IMR-90 (cell line): ENCODE measurements around the gene AKR1C8. TPM values are rescaled to one million over a fixed set of nuclear protein-coding genes. Genes with fewer than 3 reads are reported as not detected.

Experiments used
- ATAC-seq: fragments of 200-7000 bp; cut with Tn5 transposase; 2 replicates; pipeline ENCODE4 v1.9.1; 2020; ENCODE audit warnings: low read depth, mild to moderate bottlenecking, moderate library complexity
- BruUV-seq: library from RNA; stranded (reverse); fragments of 400-500 nt; replicated peaks from 2 replicates; lab custom pipeline; 2021; lab: Mats Ljungman, UMichigan
- CTCF ChIA-PET: fragments of 300-600 bp; formaldehyde crosslinking; extraction: SDS; loops from one replicate; lab custom pipeline; 2021; ENCODE audit warnings: antibody characterized with exemption; lab: Yijun Ruan, JAX
- POLR2A ChIA-PET: fragments of 300-600 bp; sonication (Branson Sonifier 250); formaldehyde crosslinking; loops from one replicate; lab custom pipeline; 2022; ENCODE audit warnings: antibody characterized with exemption; ENCODE audit not compliant: unreplicated experiment; lab: Charles Lee
- DNase-seq: peaks from one replicate; pipeline ENCODE4 v3.0.0; 2013
- H2AFZ ChIP-seq: replicated peaks from 2 replicates; pipeline ENCODE3; 2013; ENCODE audit warnings: low read length, mild to moderate bottlenecking; ENCODE audit not compliant: poor library complexity
- H2AK5ac ChIP-seq: 2 replicates; pipeline ENCODE4 v1.6.1; 2013; ENCODE audit warnings: low read depth, low read length, inconsistent platforms
- H2AK9ac ChIP-seq: replicated peaks from 2 replicates; pipeline ENCODE3; 2013; ENCODE audit warnings: mild to moderate bottlenecking, low read depth, low read length, moderate library complexity; ENCODE audit not compliant: poor library complexity
- H2BK120ac ChIP-seq: 2 replicates; pipeline ENCODE4 v1.6.1; 2013; ENCODE audit warnings: low read depth, low read length, inconsistent platforms
- H2BK15ac ChIP-seq: 3 replicates; pipeline ENCODE4 v1.6.1; 2013; ENCODE audit warnings: low read depth, low read length, inconsistent platforms
- H2BK20ac ChIP-seq: 2 replicates; pipeline ENCODE4 v1.6.1; 2013; ENCODE audit warnings: low read depth, mild to moderate bottlenecking, inconsistent platforms, low read length, moderate library complexity
- H2BK5ac ChIP-seq: 2 replicates; pipeline ENCODE4 v1.6.1; 2013; ENCODE audit warnings: mild to moderate bottlenecking, low read depth, low read length, inconsistent platforms; ENCODE audit not compliant: poor library complexity, severe bottlenecking
- H3K14ac ChIP-seq: replicated peaks from 2 replicates; pipeline ENCODE4 v1.6.1; 2013; ENCODE audit warnings: low read depth, low read length, inconsistent platforms
- H3K18ac ChIP-seq: 2 replicates; pipeline ENCODE4 v1.6.1; 2013; ENCODE audit warnings: low read depth, low read length, control low read depth
- H3K23ac ChIP-seq: 2 replicates; pipeline ENCODE4 v1.6.1; 2013; ENCODE audit warnings: low read depth, low read length, inconsistent platforms
- H3K27ac ChIP-seq: 2 replicates; pipeline ENCODE4 v1.5.1; 2013; ENCODE audit warnings: mild to moderate bottlenecking, control low read depth, low read length; ENCODE audit not compliant: insufficient read depth
- H3K27me3 ChIP-seq: 2 replicates; pipeline ENCODE4 v1.6.1; 2013; ENCODE audit warnings: low read length; ENCODE audit not compliant: control insufficient read depth, insufficient read depth
- H3K36me3 ChIP-seq: 2 replicates; pipeline ENCODE4 v1.6.1; 2013; ENCODE audit warnings: low read length, mixed read lengths; ENCODE audit not compliant: control insufficient read depth, insufficient read depth
- H3K4ac ChIP-seq: 2 replicates; pipeline ENCODE4 v1.6.1; 2013; ENCODE audit warnings: low read depth, low read length, inconsistent platforms
- H3K4me1 ChIP-seq: 2 replicates; pipeline ENCODE4 v1.6.1; 2013; ENCODE audit warnings: low read length, mixed read lengths; ENCODE audit not compliant: control insufficient read depth, insufficient read depth
- H3K4me2 ChIP-seq: 2 replicates; pipeline ENCODE4 v1.6.1; 2013; ENCODE audit warnings: low read depth, mild to moderate bottlenecking, control low read depth, low read length, moderate library complexity
- H3K4me3 ChIP-seq: 2 replicates; pipeline ENCODE4 v1.5.1; 2013; ENCODE audit warnings: low read depth, mild to moderate bottlenecking, control low read depth, low read length, moderate library complexity; ENCODE audit not compliant: insufficient read depth
- H3K56ac ChIP-seq: 2 replicates; pipeline ENCODE4 v1.6.1; 2013; ENCODE audit warnings: low read length, inconsistent platforms; ENCODE audit not compliant: insufficient read depth; ENCODE audit errors: extremely low read depth
- H3K79me1 ChIP-seq, 2 experiments: 2 replicates each; pipeline ENCODE4 v1.6.1; 2013; ENCODE audit warnings: low read length in 2 of 2, inconsistent platforms in 1 of 2, low read depth in 1 of 2
- H3K9ac ChIP-seq: 2 replicates; pipeline ENCODE4 v1.6.1; 2013; ENCODE audit warnings: low read depth, low read length, control low read depth
- H3K9me1 ChIP-seq: 2 replicates; pipeline ENCODE4 v1.6.1; 2013; ENCODE audit warnings: low read length, inconsistent platforms; ENCODE audit not compliant: insufficient read depth
- H3K9me3 ChIP-seq: 2 replicates; pipeline ENCODE4 v1.6.1; 2013; ENCODE audit warnings: low read length; ENCODE audit not compliant: control insufficient read depth, insufficient read depth
- H4K20me1 ChIP-seq: 2 replicates; pipeline ENCODE4 v1.6.1; 2013; ENCODE audit warnings: low read length, inconsistent platforms; ENCODE audit not compliant: insufficient read depth
- H4K5ac ChIP-seq: 2 replicates; pipeline ENCODE4 v1.6.1; 2013; ENCODE audit warnings: mild to moderate bottlenecking, low read depth, low read length, control low read depth
- H4K8ac ChIP-seq, 2 experiments: 2 replicates each; pipeline ENCODE4 v1.6.1; 2013; ENCODE audit warnings: low read depth in 2 of 2, low read length in 2 of 2, control low read depth in 1 of 2, inconsistent platforms in 1 of 2
- H4K91ac ChIP-seq: 2 replicates; pipeline ENCODE4 v1.6.1; 2013; ENCODE audit warnings: low read depth, low read length, inconsistent platforms; ENCODE audit not compliant: insufficient read depth
- CEBPB ChIP-seq: IDR thresholded peaks from 2 replicates; pipeline ENCODE4 v1.6.1; 2012; ENCODE audit warnings: low read depth, low read length, improper control_type of control experiment
- CHD1 ChIP-seq: IDR thresholded peaks from 2 replicates; pipeline ENCODE4 v1.6.1; 2012; ENCODE audit warnings: low read depth, low read length, improper control_type of control experiment
- NFE2L2 ChIP-seq: fragments of 150-350 bp; IDR thresholded peaks from 2 replicates; pipeline ENCODE4 v1.6.1; 2016; ENCODE audit warnings: low read depth, mild to moderate bottlenecking, low read length
- RAD21 ChIP-seq: IDR thresholded peaks from 2 replicates; pipeline ENCODE4 v1.6.1; 2012; ENCODE audit warnings: low read length, improper control_type of control experiment
- whole genome bisulfite sequencing, 2 experiments: methylation state at CpG; one replicate each; pipeline versions ENCODE4 v1.1.5 to v1.1.7; 2013; ENCODE audit warnings: missing lambda C conversion rate in 2 of 2; ENCODE audit not compliant: insufficient read length in 1 of 2; ENCODE audit errors: extremely low coverage in 2 of 2; 5-methylcytosine and 5-hydroxymethylcytosine counted together
- dilution Hi-C: fragments of 300-500 bp; cut with HindIII; formaldehyde crosslinking; loops from one replicate; pipeline ENCODE4 v1.14.3; 2018; ENCODE audit warnings: low sequenced_read_pairs; ENCODE audit not compliant: unreplicated experiment
- in situ Hi-C: fragments of 300-500 bp; cut with MboI; formaldehyde crosslinking; loops from 3 replicates; pipeline ENCODE4 v1.14.3; 2019; ENCODE audit warnings: low sequenced_read_pairs, inconsistent platforms, mixed read lengths
- intact Hi-C: fragments of 100-400 bp; cut with micrococcal nuclease; formaldehyde crosslinking; loops from 2 replicates; pipeline ENCODE4 v1.10.0; 2022
- polyA plus RNA-seq, 3 experiments: library from polyadenylated mRNA; depleted of rRNA; stranded (reverse); fragments of >200 nt; gene quantifications; 2 replicates each; pipeline ENCODE4 v1.2.3, GENCODE V29; 2012; ENCODE audit warnings: low replicate concordance in 1 of 3
- total RNA-seq: library from RNA; depleted of rRNA; stranded (reverse); fragments of >200 nt; gene quantifications from 2 replicates; pipeline ENCODE4 v1.2.3, GENCODE V29; 2012
- TF ChIP-seq, protein P1 (sequence below): fragments of 150-350 bp; IDR thresholded peaks from 2 replicates; pipeline ENCODE4 v1.6.1; 2016; ENCODE audit warnings: low read depth, mild to moderate bottlenecking, low read length, moderate library complexity, borderline replicate concordance

AKR1C8 gene
- total and polyA plus RNA-seq, 2 of the 4 experiments (the other 2 are of a cell fraction), result not detected

DNA sequence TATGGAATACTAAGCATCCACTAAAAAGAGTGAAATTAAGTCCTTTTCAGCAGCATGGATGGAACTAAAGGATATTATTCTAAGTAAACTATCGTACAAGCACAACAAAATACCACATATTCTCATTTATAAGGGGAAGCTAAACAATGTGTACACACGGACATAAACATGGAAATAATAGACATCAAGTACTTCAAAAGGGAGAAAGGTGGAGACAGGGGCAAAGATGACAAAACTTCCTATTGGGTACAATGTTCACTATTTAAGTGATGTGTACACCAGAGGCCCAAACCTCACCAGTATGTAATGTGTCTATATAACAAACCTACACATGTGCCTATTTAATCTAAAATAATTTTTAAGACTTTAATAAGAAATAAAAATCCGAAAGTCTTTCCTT lies 9.5 kb upstream of the AKR1C8 start:
- H4K5ac ChIP-seq, result no peak overlapping the region
- H3K36me3 ChIP-seq, result no peaks in the 10 kb centered on the region
- H3K23ac ChIP-seq, result no peak overlapping the region
- BruUV-seq, result no TSS peak
- no peaks in the 10 kb centered on the region for H4K20me1 ChIP-seq
- no peak overlapping the region for H3K18ac ChIP-seq
- H2AFZ ChIP-seq, result no peak overlapping the region
- no peak overlapping the region for H2BK5ac ChIP-seq
- no peaks in the 10 kb centered on the region for H3K9me1 ChIP-seq
- no peak overlapping the region for H3K56ac ChIP-seq
- in situ Hi-C loops, result no loop called here
- dilution Hi-C loops, result no loop called here
- H3K4me3 ChIP-seq, result no peak overlapping the region
- no peaks in the 10 kb centered on the region for H3K27me3 ChIP-seq
- no peak overlapping the region for H3K4ac ChIP-seq
- no peak overlapping the region for H3K27ac ChIP-seq
- ChIA-PET POLR2A (no interaction called here), CTCF (no interaction called here)
- H2BK20ac ChIP-seq, result no peak overlapping the region
- no peak overlapping the region for H2BK15ac ChIP-seq
- no peak overlapping the region for H2AK9ac ChIP-seq
- H3K4me2 ChIP-seq, result no peak overlapping the region
- H3K4me1 ChIP-seq, result no peaks in the 10 kb centered on the region
- ATAC-seq (no peak), DNase-seq (no peak)
- no peak overlapping the region for H4K8ac ChIP-seq
- H3K79me1 ChIP-seq, result no peaks in the 10 kb centered on the region
- H3K9ac ChIP-seq, result no peak overlapping the region
- TF ChIP-seq, protein P1, sequence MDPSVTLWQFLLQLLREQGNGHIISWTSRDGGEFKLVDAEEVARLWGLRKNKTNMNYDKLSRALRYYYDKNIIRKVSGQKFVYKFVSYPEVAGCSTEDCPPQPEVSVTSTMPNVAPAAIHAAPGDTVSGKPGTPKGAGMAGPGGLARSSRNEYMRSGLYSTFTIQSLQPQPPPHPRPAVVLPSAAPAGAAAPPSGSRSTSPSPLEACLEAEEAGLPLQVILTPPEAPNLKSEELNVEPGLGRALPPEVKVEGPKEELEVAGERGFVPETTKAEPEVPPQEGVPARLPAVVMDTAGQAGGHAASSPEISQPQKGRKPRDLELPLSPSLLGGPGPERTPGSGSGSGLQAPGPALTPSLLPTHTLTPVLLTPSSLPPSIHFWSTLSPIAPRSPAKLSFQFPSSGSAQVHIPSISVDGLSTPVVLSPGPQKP, result no peak
- TF ChIP-seq CEBPB, result no peak
- no peak for TF ChIP-seq NFE2L2
- no peak for TF ChIP-seq RAD21
- no peak for TF ChIP-seq CHD1
- H3K9me3 ChIP-seq, result no peaks in the 10 kb centered on the region
- H3K14ac ChIP-seq, result no peak overlapping the region
- intact Hi-C loops, result loop anchor here (10.0 kb wide), 1 partner anchor 50 kb away; no protein-coding TSS in a partner anchor
- H2AK5ac ChIP-seq, result no peak overlapping the region
- H2BK120ac ChIP-seq, result no peak overlapping the region
- WGBS, 2 experiments, result no CpG with 5 or more reads among the region's 3 CpGs
- H4K91ac ChIP-seq, result no peak overlapping the region
